ENCODE results near the gene MTA2.

MTA2 gene

GRCh38 chr11:62614275-62614674 is 12.6 kb upstream of the MTA2 start:
- TF ChIP-seq ARNTL (CRISPR knock-in tag; IDR thresholded peaks at IDR 0.05; ENCODE audit: borderline replicate concordance, low read depth), result no peak
- no peak for ATAC-seq

- TF ChIP-seq ZFP3 (CRISPR knock-in tag; IDR thresholded peaks at IDR 0.05), result no peak
- TF ChIP-seq ESRRG (CRISPR knock-in tag; IDR thresholded peaks at IDR 0.05), result no peak
- no peak for TF ChIP-seq ZNF565 (CRISPR knock-in tag; conservative IDR thresholded peaks at IDR 0.05; ENCODE audit: low read depth)
- TF ChIP-seq ZC3H10 (CRISPR knock-in tag; IDR thresholded peaks at IDR 0.05), result no peak
- no peak for TF ChIP-seq TCF4 (CRISPR knock-in tag; IDR thresholded peaks at IDR 0.05; ENCODE audit: borderline replicate concordance)
- no peak for TF ChIP-seq RARB (CRISPR knock-in tag; IDR thresholded peaks at IDR 0.05)
- TF ChIP-seq CSDC2 (CRISPR knock-in tag; IDR thresholded peaks at IDR 0.05), result no peak
- TF ChIP-seq, protein P1, sequence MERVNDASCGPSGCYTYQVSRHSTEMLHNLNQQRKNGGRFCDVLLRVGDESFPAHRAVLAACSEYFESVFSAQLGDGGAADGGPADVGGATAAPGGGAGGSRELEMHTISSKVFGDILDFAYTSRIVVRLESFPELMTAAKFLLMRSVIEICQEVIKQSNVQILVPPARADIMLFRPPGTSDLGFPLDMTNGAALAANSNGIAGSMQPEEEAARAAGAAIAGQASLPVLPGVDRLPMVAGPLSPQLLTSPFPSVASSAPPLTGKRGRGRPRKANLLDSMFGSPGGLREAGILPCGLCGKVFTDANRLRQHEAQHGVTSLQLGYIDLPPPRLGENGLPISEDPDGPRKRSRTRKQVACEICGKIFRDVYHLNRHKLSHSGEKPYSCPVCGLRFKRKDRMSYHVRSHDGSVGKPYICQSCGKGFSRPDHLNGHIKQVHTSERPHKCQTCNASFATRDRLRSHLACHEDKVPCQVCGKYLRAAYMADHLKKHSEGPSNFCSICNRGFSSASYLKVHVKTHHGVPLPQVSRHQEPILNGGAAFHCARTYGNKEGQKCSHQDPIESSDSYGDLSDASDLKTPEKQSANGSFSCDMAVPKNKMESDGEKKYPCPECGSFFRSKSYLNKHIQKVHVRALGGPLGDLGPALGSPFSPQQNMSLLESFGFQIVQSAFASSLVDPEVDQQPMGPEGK (CRISPR knock-in tag; IDR thresholded peaks at IDR 0.05; ENCODE audit: borderline replicate concordance), result no peak
- no peak for TF ChIP-seq ARNTL (CRISPR knock-in tag; IDR thresholded peaks at IDR 0.05; ENCODE audit: borderline replicate concordance, low read depth)
- no peak for TF ChIP-seq BACH2 (CRISPR knock-in tag; IDR thresholded peaks at IDR 0.05; ENCODE audit: borderline replicate concordance)
- no peak for TF ChIP-seq TOX (CRISPR knock-in tag; IDR thresholded peaks at IDR 0.05; ENCODE audit: borderline replicate concordance)
- TF ChIP-seq SNAI2 (CRISPR knock-in tag; IDR thresholded peaks at IDR 0.05), result no peak
- TF ChIP-seq TSHZ2 (CRISPR knock-in tag; IDR thresholded peaks at IDR 0.05), result no peak
- peak; percentile 41 for ATAC-seq
Measured at GRCh38 chr11:62613291-62613778, 11.7 kb upstream of the MTA2 start.

DNA sequence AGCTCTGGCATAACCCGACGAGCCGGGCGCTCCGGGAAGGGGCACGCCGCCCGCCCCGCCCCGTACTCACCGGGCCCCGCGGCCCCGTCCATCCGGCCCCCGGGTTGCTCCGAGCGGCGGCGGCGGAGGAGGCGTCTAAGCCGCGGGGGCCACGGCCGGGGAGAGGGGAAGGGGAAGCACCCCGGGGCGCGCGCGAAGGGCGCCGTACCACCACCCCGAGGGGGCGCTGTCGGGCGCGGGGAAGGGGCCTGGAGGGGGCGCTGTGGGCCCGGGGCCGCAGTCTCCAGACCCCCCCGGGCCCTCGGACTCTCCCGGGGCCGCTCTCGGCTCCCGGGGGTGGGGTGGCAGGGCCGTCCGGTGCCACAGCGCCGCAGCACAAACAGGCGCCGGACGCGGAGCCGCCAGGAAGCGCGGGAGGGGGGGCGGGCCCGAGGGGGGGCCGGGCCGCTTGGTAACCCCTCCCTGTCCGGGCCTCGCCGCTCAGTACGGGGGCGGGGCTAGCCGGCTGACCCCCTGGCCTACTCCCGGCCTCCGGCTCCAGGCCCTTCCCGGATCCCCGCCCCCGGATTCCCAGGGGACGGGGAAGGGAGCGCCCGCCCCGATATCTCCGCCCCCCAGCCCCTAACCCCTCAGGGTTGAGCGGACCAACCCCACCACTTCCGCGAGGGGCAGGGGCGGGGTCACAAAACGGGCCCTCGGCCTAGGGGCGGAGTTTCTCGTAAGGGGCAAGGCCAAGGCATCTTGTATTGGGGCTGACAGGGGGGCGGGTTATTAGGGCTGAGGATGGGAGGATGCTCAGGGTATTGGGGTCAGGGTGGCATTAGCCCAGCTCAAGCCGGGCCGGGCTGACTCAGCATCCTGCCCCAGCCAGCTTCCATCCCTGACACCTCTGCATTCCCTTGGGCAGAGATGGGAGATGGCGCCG is 11.0 kb upstream of the MTA2 start, which contains the start of the genes EML3 and ROM1:
Gene EML3 (minus strand): TSS at position 410 of the 925 bp plus-strand sequence. CDS start 318 bp downstream, at position 92.
Gene ROM1 (plus strand): TSS at position 892 of the 925 bp plus-strand sequence. CDS start 25 bp downstream, at position 917.
- TF ChIP-seq TOX (CRISPR knock-in tag; IDR thresholded peaks at IDR 0.05; ENCODE audit: borderline replicate concordance) (no peak), OSR1 (CRISPR knock-in tag; IDR thresholded peaks at IDR 0.05) (no peak)
- TF ChIP-seq, protein P1 (CRISPR knock-in tag; IDR thresholded peaks at IDR 0.05; ENCODE audit: borderline replicate concordance), result peak; percentile 50
- ATAC-seq, result peak; percentile 78

DNA sequence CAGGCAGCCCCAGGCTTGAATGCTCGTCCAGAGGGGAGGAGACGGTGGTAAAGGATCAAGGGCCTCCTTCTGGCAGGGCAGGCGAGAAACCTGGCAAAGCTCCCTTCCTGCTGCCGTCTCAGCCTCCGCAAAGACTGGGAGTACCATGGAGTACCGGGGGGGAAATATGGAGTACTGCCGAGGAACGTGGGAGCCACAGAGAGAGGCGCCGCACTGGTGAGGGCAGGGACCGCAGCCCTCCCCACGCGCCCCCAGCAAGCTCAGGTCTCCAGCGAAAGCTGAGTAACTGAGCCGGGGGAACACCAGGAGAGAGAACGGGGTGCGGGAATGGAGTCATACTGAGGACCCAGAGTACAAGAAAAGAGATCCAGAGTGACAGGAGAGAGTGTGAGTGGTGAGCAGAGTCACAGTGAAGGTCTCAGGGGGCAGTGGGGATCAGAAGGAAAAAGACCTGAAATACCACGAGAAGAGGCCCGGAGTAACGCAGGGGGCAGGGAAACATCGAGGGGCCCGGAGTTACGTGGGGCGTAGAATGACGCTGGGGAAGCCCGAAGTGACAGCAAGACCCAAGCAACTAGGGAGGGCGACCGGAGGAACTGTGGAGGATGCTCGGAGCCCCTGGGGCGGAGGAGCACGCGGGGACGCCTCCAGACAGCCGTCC is 10.2 kb upstream of the MTA2 start:
- TF ChIP-seq TCF4 (CRISPR knock-in tag; IDR thresholded peaks at IDR 0.05; ENCODE audit: borderline replicate concordance), result no peak
- TF ChIP-seq, protein P1 (CRISPR knock-in tag; IDR thresholded peaks at IDR 0.05; ENCODE audit: borderline replicate concordance), result 0 out of 2 replicates have a peak, but pooled peaks have one; percentile 52
- peak; percentile 39 for ATAC-seq

All from SK-N-SH treated with all-trans-retinoic acid at 6 μM for 48 hours (cell line).